ENCODE data around the gene CDH13.

DNA sequence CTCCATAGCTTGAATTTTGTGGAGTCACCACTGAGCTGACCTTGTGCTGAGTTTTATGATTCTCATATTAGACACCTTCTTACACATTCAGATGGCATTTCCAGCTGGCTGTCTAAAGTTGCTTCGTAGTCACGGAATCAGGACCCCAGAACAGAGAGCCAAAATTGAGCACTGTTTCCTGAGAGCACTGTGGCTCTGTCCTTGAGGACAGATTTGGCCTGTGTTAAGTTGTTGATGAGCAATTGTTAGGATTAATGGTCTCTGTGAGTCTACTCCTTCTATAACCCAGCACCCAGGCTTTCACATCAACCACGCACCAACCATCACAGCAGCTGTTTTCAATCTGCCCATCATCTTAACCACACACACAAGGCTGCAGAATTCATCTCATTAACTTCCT lies 903.5 kb downstream of the CDH13 start:
- TF ChIP-seq ZNF565 (CRISPR knock-in tag; conservative IDR thresholded peaks at IDR 0.05; ENCODE audit: low read depth) (no peak), RARB (CRISPR knock-in tag; IDR thresholded peaks at IDR 0.05) (no peak), ZFP30 (CRISPR knock-in tag; IDR thresholded peaks at IDR 0.05) (no peak)

All from SK-N-SH treated with all-trans-retinoic acid at 6 μM for 48 hours (cell line).